NCI-H1092 treated with DMSO at 0.1 percent for 48 hours (cell line): ENCODE measurements around the gene WSB1.
"Not testable (repeated sequence)": the region's sequence is repeated elsewhere in the genome, so short reads cannot be mapped to it uniquely, and the experiment has no call there.

Source experiments
- DNase-seq: peaks from one replicate; lab custom pipeline; 2025; lab: John Stamatoyannopoulos, UW

WSB1 gene

DNA sequence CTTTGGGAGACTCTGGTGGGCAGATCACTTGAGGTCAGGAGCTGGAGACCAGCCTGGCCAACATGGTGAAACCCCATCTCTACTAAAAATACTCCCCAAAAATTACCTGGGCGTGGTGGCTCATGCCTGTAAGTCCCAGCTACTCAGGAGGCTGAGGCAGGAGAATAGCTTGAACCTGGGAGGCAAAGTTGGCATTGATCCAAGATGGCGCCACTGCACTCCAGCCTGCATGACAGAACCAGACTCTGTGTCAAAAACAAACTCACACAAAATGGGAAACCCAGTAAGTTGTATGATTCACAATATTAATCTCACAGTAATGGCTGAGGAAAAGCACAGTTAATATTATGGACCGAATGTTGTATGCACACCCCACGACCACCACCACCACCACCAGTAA lies 24.3 kb downstream of the WSB1 start:
- DNase-seq: no peak

DNA sequence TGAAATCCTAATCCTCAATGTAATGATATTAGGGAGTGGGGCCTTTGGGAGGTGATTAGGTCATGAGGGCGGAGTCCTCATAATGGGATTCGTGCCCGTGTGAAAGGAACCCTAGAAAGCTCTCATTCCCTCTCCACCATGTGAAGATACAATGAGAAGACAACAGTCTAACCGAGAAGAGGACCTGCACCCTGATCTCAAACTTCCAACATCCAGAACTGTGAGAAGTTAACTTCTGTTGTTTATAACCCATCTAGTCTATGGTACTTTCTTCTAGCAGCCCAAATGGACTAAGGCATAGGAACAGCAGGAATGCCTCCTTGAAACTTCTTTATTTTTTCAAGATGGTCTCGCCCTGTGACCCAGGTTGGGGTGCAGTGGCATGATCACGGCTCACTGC lies 24.7 kb downstream of the WSB1 start:
- DNase-seq: no peak

DNA sequence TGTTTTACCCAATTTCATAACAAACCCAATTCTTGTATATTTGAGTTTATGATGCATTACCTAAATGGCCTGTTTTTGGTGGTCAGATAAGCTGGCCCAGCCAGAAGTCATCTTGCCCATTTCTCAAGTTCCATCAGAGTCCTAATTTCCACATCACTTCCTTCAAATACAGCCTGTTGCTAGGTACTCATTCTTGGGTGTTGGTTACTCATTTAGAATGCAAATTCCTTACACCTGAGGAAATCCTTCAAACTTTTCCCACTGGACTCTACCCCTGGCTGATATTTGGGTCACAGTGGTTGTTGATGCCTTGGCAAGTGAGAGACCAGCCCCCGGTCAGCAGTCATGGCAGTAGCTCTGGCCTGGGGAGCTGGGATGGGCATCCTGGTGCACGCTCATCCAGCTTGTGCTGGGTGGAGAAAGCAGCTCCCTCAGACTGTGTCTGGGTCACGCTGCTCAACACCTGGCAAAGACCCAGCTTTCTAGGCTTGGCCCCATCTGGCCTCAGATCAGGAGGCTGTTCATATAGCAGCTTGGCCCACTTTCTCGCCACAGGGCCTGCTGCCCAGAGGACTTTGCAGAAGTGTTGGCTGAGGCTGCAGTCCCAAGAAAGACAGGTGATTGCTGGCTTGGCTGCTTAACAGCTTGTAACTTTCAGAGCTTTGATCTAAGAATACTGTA lies 25.8 kb downstream of the WSB1 start:
- DNase-seq: peak; percentile 67

GRCh38 chr17:27320222-27320560 lies 26.3 kb downstream of the WSB1 start:
- DNase-seq: no peak

DNA sequence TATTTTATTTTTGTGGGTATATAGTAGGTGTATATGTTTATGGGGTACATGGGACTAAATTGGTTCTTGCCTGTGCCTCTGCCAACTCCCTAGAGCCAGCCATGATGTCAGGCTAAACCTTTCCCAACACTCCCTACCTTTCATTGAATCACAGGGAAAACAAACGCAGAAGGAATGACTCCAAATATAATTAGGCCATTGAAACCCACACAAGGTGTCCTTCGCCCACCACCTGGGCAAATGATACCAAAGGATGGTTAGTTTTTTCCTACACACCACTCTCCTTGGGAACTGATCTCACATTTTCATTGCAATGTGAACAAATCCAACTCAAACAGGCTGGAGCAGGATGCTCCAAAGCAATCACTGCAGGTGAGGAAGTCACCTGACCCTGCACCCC lies 27.5 kb downstream of the WSB1 start:
- DNase-seq: no peak

GRCh38 chr17:27322026-27322425 lies 28.1 kb downstream of the WSB1 start:
- DNase-seq: no peak

DNA sequence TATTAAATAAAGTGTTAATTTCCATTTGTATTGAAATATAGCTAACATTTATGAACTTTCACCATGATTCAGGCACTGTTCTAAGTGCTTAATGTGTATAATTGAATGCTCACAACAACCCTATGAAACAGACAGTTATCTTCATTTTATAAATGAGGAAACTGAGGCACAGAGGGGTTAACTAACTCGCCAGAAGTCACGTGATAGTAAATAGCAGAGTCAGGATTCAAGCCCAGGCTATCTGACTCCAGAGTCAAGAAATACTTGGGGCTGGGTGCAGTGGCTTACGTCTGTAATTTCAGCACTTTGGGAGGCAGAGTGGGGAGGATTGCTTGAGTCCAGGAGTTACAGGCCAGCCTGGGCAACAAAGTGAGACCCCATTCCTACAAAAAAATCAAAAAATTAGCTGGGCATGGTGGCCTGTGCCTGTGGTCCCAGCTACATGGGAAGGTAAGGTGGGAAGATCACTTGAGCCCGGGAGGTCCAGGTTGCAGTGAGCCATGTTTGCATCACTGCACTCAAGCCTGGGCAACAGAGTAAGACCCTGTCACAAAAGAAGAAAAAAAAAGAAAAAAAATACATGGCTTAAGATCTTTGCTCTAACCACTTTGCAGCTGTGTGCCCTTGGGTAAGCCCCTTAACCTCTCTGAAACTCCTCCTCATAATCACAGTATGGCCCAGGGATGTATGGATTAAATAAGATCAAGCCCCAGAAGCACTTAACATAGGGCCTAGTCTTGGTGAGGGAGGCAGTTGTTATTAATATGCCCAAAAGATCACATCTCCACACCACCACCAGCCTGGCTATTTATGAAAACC lies 29.0 kb downstream of the WSB1 start:
- no peak for DNase-seq

- DNase-seq: no peak
Measured at GRCh38 chr17:27323538-27324215, 29.8 kb downstream of the WSB1 start.

DNA sequence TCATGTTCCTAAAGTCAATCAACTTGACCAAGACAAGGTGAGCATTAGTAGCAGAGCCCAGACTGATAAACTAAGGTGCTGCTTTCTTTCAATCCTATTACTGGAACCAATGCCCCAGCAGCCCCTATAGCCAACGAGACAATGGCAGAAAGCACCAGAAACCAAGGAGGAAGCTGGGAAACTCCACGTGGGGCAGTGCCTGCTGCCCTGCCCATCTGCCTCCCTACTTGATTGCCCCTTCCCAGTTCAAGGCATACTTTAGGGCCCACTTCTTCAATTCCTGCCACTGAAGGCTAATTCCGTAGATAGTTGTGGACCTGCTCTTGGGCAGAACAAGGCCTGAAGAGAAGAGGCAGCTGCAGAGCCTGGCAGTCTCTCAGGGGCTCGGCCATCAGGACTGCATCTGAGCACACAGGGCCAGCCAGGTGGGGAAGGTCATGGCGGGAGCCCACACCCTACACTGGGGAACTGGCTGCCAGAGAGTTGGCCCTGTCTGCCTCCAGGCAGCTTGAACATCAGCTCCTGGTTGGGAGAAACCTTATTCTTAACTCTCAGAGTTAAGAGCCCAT lies 30.9 kb downstream of the WSB1 start:
- no peak for DNase-seq

DNA sequence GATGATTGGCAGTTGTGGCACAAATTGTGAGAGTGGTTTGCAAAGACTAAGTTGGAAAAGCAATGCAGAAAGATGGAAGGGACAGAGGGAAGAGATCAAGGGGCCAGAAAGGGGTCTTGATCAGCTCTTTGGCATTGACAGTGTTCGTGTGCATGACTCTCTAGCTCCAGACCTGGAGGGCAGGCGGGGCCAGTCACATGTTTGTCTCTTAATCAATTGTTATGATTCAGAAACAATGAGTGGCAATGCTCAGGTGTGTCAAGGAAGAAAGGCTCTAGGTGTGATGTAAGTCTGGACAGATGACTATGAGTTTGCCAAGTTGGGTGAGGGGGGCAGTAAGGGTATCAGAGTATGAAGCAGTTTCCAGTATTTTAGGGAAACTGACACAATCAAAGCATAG lies 32.1 kb downstream of the WSB1 start:
- no peak for DNase-seq

DNA sequence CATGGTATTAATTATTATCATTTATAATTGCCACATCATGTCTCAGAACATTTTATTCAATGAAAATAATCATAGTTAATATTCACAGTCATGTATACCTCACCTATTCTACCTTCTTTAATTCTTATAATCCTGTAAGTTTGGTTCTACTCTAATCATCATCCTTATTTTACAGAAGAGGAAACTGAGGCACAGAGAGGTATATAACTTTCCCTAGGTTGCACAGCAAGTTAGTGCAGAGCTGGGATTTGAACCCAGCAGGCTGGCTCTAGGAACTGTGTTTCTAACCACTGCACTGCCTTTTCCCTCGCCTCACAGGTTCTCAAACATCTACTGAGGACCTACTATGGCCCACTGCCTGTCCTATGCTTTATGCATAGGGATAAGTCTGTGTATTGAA lies 32.7 kb downstream of the WSB1 start:
- DNase-seq: no peak

GRCh38 chr17:27327397-27327796 lies 33.5 kb downstream of the WSB1 start:
- no peak for DNase-seq

GRCh38 chr17:27327871-27328270 lies 34.0 kb downstream of the WSB1 start:
- no peak for DNase-seq

- not testable (repeated sequence) for DNase-seq
Measured at GRCh38 chr17:27328686-27329085, 34.8 kb downstream of the WSB1 start.

- no peak for DNase-seq
Measured at GRCh38 chr17:27329146-27329805, 35.4 kb downstream of the WSB1 start.

DNA sequence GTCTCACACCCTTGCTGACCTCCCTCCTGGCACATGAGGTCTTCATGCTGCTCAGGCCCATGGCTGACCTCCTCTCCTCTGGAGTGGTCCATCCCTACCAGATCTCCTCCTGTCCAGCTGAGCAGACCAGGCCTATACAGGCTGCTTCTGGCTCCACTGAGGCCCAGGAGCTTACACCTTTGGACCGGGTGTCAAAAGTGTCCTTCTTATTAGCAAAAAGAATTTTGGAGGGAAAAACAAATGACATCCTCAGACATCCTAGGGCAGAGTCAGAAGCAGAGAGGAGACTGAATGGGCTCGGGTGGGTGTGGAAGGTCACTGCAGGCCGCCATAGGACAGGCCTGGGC lies 38.1 kb downstream of the WSB1 start:
- DNase-seq: no peak

DNA sequence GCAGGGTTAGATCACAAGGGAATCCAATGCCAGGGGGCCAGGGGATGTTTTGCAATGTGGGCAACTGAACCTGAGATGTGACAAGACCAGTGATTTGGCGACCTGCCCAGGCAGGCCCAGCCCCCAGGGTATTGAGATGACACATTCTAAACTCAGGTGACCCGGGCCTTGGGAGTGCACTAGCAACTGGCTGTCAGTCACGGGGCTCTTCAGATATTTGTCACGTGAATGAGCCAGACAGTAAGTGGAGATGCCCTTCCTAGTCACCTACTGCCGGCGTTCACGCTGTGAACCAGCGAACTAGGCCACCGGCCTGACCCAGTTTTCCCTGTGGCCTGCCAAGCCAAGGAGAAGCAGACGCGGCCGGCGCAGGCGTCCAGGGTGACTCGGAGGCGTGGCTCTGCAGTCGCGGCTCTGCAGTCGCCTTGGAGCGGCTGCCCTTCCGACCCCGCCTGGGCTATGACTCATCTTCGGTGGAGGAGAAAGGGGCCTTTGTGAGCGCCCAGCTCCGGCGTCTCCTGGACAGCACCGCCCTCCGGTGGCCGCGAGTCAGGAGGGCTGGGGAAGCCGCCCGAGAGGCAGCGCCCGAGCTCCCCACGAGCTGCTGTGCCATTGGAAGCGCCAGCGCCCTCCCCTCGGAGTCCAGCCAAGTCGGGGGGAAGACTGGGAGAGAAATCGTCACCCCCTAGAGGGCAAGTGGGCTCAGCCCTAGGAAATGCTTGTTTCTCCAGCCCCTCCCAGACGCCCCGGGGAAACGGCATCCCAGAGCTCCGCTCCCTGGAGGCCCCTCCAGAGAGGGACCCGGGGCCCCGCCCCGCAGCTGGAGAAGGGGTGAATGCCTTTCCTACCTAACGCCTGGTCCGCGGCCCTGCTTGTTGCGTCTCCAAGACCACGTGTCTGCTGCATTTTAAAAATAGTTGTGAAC lies 38.8 kb downstream of the WSB1 start:
- peak; percentile 89 for DNase-seq

DNA sequence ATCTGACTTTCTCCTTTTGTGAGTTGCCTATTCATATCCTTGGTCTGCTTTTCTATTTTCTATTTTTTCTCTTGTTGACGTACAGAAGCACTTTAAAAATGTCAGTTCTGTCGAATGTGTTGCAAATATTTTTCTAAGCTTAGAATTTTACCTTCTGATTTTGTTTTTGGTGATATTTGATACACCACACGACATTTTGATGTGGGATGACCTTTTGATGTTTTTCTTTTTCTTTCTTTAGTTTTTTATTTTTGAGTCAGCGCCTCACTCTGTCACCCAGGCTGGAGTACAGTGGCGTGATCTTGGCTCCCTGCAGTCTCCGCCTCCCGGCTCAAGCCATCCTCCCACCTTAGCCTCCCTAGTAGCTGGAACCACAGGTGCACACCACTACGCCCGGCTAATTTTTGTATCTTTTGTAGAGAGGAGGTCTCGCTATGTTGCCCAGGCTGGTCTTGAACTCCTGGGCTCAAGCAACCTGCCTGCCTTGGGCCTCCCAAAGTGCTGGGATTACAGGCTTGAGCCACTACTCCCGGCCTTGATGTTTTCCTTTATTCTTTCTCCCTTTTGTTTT lies 39.6 kb downstream of the WSB1 start:
- DNase-seq: no peak

DNA sequence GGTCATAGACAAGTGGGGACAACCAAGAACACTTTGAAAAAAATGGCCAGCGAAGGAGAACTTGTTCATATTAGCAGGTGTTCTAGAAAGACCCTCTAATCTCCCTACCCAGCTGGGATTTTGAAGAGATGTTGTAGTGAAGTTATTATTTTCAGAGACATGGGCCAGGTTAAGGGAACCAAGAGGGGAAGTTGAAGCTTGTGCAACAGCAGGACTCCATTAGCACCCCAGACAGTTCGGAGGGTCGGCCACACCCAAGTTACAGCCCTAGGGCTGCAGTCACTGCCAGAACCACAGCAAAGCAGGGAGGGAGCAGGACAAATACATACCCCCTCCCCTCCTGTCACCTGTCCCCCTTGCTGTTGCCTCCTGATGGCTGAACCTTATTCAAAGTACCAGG lies 42.3 kb downstream of the WSB1 start:
- DNase-seq: no peak

GRCh38 chr17:27338536-27338985 lies 44.6 kb downstream of the WSB1 start:
- DNase-seq: no peak
